Activated CD8-positive, alpha-beta memory T cell treated with anti-CD3 and anti-CD28 coated beads for 24 hours (primary cell): ENCODE data around the gene PPP2R2C.
A peak's percentile ranks its signal among the peaks of the same experiment; 100 is the strongest.

ENCODE experiments used
- DNase-seq: peaks from one replicate; pipeline ENCODE4 v3.0.0-alpha.2; 2020

The PPP2R2C gene

GRCh38 chr4:6493658-6494304 lies 21.4 kb upstream of the PPP2R2C start:
- peak; percentile 5 for DNase-seq

- peak; percentile 30 for DNase-seq
Observed at GRCh38 chr4:6492861-6493657, 20.6 kb upstream of the PPP2R2C start.

DNA sequence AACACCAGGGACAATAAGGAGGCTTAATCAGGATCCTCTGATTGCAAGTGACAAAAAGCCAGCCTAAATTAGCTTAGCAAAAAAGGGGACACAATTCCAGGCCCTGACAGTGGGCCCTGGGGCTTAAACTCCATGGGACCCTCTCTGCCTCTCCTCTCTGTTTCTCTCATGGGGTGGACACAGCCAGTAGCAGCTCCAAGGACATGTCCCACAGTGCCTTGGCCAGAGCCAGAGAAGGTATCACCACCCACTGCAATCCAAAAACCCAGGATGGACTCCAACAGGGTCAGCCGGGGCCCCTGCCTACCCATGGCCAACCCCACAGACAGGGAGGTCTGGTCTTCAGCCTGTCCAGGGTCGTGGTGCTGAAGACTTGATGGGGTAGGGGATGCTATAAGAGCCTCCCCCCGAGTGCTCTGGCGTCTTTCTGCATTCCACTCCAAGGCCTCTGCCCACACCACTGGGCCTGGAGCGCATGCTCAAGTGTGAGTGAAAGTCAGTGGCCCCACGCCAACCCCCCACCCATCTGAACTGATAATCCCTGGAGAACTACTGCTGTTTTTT lies 19.7 kb upstream of the PPP2R2C start:
- DNase-seq, result peak; percentile 15

DNA sequence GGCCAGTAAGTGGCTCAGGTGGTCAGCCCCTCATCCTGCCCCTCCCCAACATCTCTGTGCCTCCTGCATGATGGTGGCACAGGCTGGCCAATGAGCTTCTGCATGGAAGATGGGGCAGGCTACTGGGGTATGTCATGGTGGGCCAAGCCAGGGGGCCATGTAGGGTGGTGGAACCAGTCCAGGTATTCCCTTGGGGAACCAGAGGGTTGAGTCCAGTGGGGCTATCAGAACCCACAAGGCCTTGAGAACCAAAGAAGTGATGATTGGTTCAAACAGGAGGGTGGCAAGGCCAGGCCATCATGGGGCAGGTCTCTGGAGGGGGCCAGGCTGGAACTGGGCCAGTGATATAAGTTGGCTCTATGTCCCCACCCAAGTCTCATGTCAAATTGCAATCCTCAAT lies 18.8 kb upstream of the PPP2R2C start:
- peak; percentile 5 for DNase-seq

DNA sequence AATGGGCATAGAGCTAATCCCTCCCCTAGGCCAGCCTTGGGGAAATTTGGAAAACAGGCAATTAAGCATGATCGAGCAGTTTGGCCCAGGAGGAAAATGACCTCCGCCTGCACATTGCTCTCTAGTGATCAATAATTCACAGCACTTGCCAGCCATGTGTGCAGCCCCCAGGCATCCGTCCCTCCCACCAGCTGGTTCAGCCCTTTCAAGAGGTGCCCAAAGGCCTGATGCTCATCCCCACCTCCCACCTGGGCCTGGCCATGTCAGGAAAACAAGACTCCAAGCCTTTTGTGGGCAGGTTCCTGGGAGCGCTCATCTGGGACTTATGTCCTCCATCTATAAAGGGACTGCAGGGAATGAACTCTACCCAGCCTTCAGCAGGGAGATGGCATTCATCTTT lies 17.5 kb upstream of the PPP2R2C start:
- DNase-seq, result peak; percentile 30

DNA sequence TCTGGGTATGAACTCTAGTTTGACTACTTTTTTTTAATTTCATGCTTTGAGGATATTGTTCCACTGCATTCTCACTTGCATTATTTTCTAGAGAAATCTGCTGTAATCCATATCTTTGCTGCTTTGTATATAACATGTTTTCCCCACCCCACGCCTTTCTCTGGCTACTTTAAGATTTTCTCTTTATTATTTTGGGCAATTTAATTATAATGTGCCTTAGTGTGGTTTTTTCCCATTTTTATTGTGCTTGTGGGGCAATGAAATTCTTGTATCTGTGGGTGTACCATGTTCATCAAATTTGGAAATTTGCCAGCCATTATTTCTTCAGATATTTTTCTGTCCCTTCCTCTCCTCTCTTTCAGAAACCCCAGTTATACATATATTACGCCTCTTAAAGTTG lies 15.1 kb upstream of the PPP2R2C start:
- no peak for DNase-seq

DNA sequence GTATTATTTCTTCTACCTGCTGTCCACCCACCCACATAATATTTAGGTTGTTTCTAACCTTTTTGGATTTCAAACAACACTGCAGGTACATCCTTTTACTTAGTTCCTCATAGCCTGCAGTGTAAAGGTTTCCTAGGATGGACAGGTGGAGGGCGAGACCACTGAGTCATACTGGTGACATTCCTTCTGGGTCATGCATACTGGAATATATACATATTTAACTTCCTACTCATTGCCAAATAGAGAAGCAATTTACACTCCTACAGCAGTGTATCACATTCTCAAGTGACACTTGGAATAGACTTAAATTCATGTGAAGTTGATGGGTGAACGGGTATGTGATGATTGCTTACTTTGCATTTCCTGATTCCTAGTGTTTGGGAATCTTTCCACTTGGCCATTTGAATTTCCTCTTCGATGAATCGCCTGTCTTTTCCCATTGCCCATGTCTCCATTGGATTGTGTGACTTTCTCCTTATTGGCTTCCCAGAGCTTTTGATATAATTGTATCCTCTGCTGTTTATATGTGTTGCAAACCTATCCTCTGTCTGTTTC lies 8.2 kb upstream of the PPP2R2C start:
- no peak for DNase-seq

- DNase-seq, result peak; percentile 41
Observed at GRCh38 chr4:6478546-6479220, 6.3 kb upstream of the PPP2R2C start.

DNA sequence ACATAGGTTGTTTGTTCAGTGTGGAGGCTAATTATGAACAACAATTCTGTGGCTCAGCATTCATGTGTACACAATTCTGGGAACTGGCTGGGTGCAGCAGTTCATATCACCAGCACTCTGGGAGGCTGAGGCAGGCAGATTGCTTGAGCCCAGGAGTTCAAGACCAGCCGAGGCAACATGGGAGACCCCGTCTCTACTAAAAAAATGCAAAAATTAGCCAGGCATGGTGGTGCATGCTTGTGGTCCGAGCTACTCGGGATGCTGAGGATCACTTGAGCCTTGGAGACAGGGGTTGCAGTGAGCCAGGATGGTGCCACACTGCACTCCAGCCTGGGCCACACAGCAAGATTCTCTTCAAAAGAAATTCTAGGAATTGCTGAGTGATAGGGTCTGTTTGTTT lies 4.5 kb upstream of the PPP2R2C start:
- DNase-seq, result peak; percentile 26

DNA sequence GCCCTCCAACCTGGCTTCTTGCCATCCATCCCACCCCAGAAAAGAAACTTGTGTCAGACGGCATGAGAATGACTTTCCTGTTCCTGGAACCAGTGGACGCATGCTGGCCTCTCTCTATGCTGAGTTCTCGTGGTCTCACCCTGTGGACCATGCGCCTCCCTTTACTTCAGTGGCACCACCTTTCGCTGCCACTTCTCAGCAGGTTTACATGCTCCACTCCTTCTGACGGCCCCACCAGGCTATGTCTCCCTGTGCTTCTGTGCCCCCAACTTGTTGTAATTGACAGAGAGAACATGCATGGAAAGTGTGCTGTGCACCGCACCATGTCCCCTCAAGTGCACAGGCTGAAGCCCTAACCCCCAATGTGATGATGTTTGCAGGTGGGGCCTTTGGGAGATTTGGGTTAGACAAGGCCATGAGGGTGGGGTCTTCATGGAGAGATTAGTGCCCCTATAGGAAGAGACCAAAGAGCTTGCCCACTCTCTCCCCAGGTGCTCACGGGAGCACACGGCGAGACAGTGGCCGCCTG lies 3.1 kb upstream of the PPP2R2C start:
- DNase-seq, result peak; percentile 42

DNA sequence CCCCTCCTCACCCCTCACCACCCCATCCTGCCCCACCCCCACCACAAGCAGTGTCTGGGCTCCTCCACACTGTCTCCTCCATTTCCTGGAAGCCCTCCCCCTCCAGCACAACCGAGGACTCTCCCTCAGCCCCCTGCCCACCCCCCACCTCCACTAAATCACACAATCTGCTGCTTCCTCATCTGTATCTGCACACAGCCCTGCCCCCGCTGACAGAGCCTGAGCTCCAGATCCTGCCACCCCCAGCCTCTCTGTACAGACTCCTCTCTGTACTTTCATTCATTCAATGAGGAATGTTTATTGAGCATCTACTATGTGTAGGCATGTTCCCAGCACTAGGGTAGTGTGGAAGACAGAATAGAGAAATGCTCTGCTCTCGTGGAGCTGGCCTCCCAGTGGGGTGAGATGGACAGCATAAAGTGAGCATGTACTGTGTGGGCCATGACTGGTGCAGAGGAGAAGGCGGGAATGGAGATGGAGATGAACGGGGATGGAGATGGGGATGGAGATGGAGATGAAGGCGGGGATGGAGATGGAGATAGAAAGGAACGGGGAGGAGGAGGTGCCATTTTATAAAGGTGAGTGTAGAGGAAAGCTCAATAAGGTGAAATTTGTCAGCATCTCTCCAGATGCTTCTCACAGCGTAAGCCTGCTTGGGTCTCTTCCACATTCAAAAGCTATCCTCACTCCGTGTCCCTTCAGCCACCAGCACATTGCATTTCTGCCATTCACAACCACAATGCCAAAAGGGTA lies 2.5 kb upstream of the PPP2R2C start:
- DNase-seq, result peak; percentile 28

DNA sequence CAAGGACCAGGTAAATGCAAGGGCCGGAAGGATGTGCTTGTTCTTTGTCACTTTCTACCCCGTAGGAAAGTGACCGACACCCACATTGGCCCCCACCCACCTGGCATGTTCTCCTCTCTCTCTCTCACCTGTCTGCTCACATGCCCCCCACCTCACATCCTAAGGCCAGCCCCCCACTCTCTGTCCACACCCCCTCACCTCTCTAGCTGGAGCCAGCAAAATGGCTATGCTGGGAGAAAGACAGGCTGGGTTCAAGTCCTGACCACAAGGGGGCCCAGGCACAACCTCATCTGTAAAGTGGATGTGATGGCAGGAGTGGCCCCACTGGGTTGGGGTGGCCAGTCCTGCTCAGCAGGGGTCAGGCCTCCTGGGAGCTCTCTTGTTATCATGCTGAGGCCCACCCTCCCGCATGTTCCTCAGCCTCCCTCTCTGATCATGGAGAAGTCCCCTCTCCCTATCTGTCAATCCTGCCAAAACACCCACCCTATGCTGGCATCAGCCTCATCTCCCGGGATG lies 1.7 kb upstream of the PPP2R2C start:
- peak; percentile 52 for DNase-seq

DNA sequence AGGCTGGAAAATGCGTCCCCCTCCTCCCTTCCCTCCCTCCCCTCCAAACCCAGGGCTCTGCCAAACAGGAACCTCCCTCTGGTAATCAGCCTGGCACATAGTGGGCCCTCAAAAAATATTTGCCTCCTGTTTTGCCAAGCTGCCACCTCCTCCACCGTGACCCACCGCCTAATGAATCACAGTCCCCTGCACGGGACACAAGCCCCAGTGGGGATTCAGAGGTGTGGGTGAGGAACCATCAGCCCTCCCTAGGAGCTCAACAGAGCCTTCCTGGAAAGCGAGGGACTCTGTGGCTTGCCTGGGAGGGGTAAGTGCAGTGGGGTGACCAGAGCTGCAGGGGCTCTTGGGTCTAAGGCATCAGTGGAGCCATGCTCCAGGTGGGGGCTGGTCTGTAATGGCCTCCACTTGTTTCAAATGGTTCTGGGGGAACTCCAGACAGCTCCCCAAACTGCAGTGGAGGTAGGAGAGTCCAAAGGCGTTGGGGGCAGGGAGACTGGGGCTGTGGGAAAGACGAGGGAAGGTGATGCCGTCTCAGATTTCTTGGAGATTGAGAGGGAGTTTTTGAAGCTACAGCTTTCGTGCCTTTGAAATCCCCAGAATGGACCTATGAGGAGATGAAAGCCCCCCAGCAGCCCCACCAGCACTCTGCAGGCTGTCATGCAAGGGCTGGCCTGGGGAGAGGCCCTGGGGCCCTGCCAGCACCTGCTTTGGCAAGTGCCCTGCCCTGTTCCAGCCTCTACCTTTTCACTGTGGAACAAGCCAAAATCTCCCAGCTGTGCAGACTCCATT lies 1.0 kb upstream of the PPP2R2C start:
- peak; percentile 42 for DNase-seq

DNA sequence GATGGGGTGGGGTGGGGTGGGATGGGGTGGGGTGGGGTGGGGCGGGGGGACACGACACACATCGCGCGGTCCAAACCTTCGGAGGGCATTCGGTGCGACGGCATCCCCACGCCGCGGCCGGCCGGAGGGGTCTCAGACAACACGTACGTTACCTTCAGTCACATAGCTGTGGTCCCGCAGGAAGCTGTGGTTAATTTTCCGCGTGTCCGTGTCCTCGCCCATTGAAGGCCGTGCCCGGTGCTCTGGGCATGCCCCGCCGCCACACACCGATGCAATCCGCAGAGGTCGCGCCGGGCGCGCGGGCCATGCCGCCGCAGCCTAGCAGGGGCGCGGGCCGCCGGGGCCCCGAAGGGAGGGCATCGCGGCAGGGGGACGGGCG lies 417 bp downstream of the PPP2R2C start:
- peak; percentile 54 for DNase-seq

DNA sequence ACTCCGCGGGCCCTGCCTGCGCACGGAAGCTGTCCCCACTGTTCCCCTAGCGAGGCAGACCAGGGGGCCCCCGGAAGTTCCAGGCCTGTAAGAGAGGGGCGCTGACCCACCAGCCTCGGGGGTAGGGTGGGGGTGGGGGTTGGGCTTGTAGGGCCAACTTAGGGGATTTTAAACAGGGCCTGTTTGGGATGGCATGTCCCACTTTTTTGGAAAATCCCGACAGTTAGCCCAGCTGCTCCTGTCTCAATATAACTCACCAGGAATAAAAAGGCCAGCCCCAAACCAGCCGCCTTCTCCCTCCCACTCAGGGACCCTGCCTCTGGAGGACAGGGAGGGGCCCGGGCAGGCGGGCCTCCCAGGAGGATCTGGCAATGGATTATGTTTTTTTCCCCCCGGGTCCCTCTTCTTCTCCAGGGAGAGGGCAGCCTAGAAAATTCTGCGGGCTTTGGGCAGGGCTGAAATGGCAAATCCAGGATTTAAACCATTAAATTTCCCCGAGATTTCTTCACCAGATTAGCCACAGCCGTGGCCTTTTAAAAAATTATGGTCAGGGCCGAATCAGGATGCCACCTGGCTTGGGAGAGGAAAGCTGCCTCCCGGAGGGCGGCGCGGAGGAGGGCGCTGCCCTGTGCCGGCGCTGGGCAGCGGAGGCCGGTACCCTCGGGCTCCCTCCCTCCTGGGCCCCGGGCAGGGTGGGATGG lies 957 bp downstream of the PPP2R2C start:
- peak; percentile 38 for DNase-seq

- DNase-seq, result peak; percentile 57
Observed at GRCh38 chr4:6470502-6471306, 1.7 kb downstream of the PPP2R2C start.

GRCh38 chr4:6469898-6470501 lies 2.4 kb downstream of the PPP2R2C start:
- DNase-seq, result peak; percentile 37

- DNase-seq, result peak; percentile 4
Observed at GRCh38 chr4:6469144-6469543, 3.3 kb downstream of the PPP2R2C start.

DNA sequence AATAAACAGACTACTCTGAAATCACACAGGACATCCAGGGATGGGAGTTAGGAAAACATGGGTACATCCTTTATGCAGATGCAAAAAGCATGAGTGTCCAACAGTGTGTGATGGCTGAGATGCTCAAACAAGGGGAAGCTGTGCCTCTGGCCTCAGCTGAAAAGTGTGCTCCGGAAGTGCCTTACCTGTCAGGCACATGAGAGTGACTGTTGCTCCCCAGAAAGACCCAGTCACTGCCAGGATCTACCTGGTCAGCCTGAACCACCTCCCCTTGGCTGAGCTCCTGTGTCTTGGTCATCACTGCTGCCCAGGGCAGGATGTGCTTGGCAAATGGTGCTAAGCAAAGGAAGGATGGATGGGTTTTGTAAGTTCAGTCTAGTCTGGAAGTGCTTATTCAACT lies 4.0 kb downstream of the PPP2R2C start:
- no peak for DNase-seq
